HepG2 (cell line): ENCODE results near the gene TCF20. TPM values are rescaled to one million over a fixed set of nuclear protein-coding genes. Genes with fewer than 3 reads are reported as not detected.

ENCODE experiments used
- AHR ChIP-seq: IDR thresholded peaks from 2 replicates; pipeline ENCODE4 v1.6.1; 2018; ENCODE audit warnings: missing genetic modification reagents, missing compliant biosample characterization
- ARNT2 ChIP-seq: sonication (generic); formaldehyde crosslinking; IDR thresholded peaks from 2 replicates; pipeline ENCODE4 v1.8.0; 2022; ENCODE audit warnings: mild to moderate bottlenecking, low read depth, missing genetic modification reagents, moderate library complexity
- BCL6 ChIP-seq: IDR thresholded peaks from 2 replicates; pipeline ENCODE4 v1.6.1; 2016; ENCODE audit warnings: missing genetic modification reagents, missing compliant biosample characterization
- EEA1 ChIP-seq: sonication (generic); formaldehyde crosslinking; IDR thresholded peaks from 2 replicates; pipeline ENCODE4 v1.5.1; 2020; ENCODE audit warnings: mild to moderate bottlenecking, missing genetic modification reagents, borderline replicate concordance
- GTF3A ChIP-seq: sonication (generic); formaldehyde crosslinking; conservative IDR thresholded peaks from 2 replicates; pipeline ENCODE4 v1.4.0; 2020; ENCODE audit warnings: mild to moderate bottlenecking, missing genetic modification reagents
- HOXA5 ChIP-seq: sonication (generic); formaldehyde crosslinking; IDR thresholded peaks from 2 replicates; pipeline ENCODE4 v1.4.0; 2020; ENCODE audit warnings: missing genetic modification reagents
- IKZF1 ChIP-seq: fragments of 450-650 bp; IDR thresholded peaks from 2 replicates; pipeline ENCODE4 v1.7.1; 2016
- IKZF5 ChIP-seq: IDR thresholded peaks from 2 replicates; pipeline ENCODE4 v1.6.1; 2018; ENCODE audit warnings: missing genetic modification reagents, mild to moderate bottlenecking, missing compliant biosample characterization
- KMT2B ChIP-seq: IDR thresholded peaks from 2 replicates; pipeline ENCODE4 v1.6.1; 2016; ENCODE audit warnings: missing genetic modification reagents, missing compliant biosample characterization
- MIER3 ChIP-seq: IDR thresholded peaks from 2 replicates; pipeline ENCODE4 v1.6.1; 2016; ENCODE audit warnings: missing compliant biosample characterization, borderline replicate concordance
- MTF2 ChIP-seq: sonication (generic); formaldehyde crosslinking; IDR thresholded peaks from 2 replicates; pipeline ENCODE4 v1.5.0; 2020; ENCODE audit warnings: missing genetic modification reagents, borderline replicate concordance
- NFRKB ChIP-seq: fragments of 450-650 bp; IDR thresholded peaks from 2 replicates; pipeline ENCODE4 v1.6.1; 2017
- POGZ ChIP-seq: sonication (generic); formaldehyde crosslinking; IDR thresholded peaks from 2 replicates; pipeline ENCODE4 v1.4.0; 2020; ENCODE audit warnings: mild to moderate bottlenecking, missing genetic modification reagents
- RARA ChIP-seq: IDR thresholded peaks from 2 replicates; pipeline ENCODE4 v1.6.1; 2016; ENCODE audit warnings: missing genetic modification reagents, missing compliant biosample characterization
- RBM39 ChIP-seq: fragments of 200-400 bp; formaldehyde crosslinking; IDR thresholded peaks from one replicate; pipeline ENCODE4 v1.6.1; 2018; ENCODE audit warnings: antibody characterized with exemption, mild to moderate bottlenecking, low read depth, low read length; ENCODE audit not compliant: poor library complexity, severe bottlenecking
- SALL1 ChIP-seq: sonication (generic); formaldehyde crosslinking; IDR thresholded peaks from 2 replicates; pipeline ENCODE4 v1.8.0; 2022; ENCODE audit warnings: mild to moderate bottlenecking, missing genetic modification reagents
- SMAD1 ChIP-seq: sonication (generic); formaldehyde crosslinking; IDR thresholded peaks from 2 replicates; pipeline ENCODE4 v1.4.0; 2020; ENCODE audit warnings: missing genetic modification reagents, low read depth, mild to moderate bottlenecking, borderline replicate concordance
- TARDBP ChIP-seq: sonication (generic); formaldehyde crosslinking; IDR thresholded peaks from 2 replicates; pipeline ENCODE4 v1.8.0; 2022; ENCODE audit warnings: mild to moderate bottlenecking, missing genetic modification reagents
- YEATS2 ChIP-seq: sonication (generic); formaldehyde crosslinking; IDR thresholded peaks from 2 replicates; pipeline ENCODE4 v1.4.0; 2020; ENCODE audit warnings: missing genetic modification reagents, borderline replicate concordance
- YY1 ChIP-seq: IDR thresholded peaks from 2 replicates; pipeline ENCODE4 v1.6.1; 2011; ENCODE audit warnings: low read length, low read depth, moderate library complexity, mild to moderate bottlenecking; ENCODE audit not compliant: insufficient read depth, insufficient replicate concordance
- ZNF17 ChIP-seq: sonication (generic); formaldehyde crosslinking; IDR thresholded peaks from 2 replicates; pipeline ENCODE4 v1.5.0; 2020; ENCODE audit warnings: mild to moderate bottlenecking, missing genetic modification reagents
- ZNF251 ChIP-seq: sonication (generic); formaldehyde crosslinking; IDR thresholded peaks from 2 replicates; pipeline ENCODE4 v1.9.0; 2021; ENCODE audit warnings: mild to moderate bottlenecking, missing genetic modification reagents
- ZNF362 ChIP-seq: sonication (generic); formaldehyde crosslinking; IDR thresholded peaks from 2 replicates; pipeline ENCODE4 v1.4.0; 2020; ENCODE audit warnings: missing genetic modification reagents, mild to moderate bottlenecking, borderline replicate concordance
- ZNF484 ChIP-seq: sonication (generic); formaldehyde crosslinking; IDR thresholded peaks from 2 replicates; pipeline ENCODE4 v1.5.1; 2020; ENCODE audit warnings: mild to moderate bottlenecking, low read depth, missing genetic modification reagents, borderline replicate concordance
- ZNF563 ChIP-seq: sonication (generic); formaldehyde crosslinking; IDR thresholded peaks from 2 replicates; pipeline ENCODE4 v1.8.0; 2022; ENCODE audit warnings: mild to moderate bottlenecking, moderate library complexity, missing genetic modification reagents
- ZNF605 ChIP-seq: sonication (generic); formaldehyde crosslinking; IDR thresholded peaks from 2 replicates; pipeline ENCODE4 v1.8.0; 2022; ENCODE audit warnings: mild to moderate bottlenecking, missing genetic modification reagents
- ZNF713 ChIP-seq: sonication (generic); formaldehyde crosslinking; IDR thresholded peaks from 2 replicates; pipeline ENCODE4 v1.4.0; 2020; ENCODE audit warnings: mild to moderate bottlenecking, missing genetic modification reagents
- ZNF75D ChIP-seq: sonication (generic); formaldehyde crosslinking; IDR thresholded peaks from 2 replicates; pipeline ENCODE4 v1.8.1; 2023; ENCODE audit warnings: missing genetic modification reagents, mild to moderate bottlenecking, borderline replicate concordance
- ZNF775 ChIP-seq: sonication (generic); formaldehyde crosslinking; IDR thresholded peaks from 2 replicates; pipeline ENCODE4 v1.4.0; 2020; ENCODE audit warnings: missing genetic modification reagents, mild to moderate bottlenecking, moderate library complexity, borderline replicate concordance
- ZSCAN21 ChIP-seq: sonication (generic); formaldehyde crosslinking; IDR thresholded peaks from 2 replicates; pipeline ENCODE4 v1.8.0; 2022; ENCODE audit warnings: mild to moderate bottlenecking, missing genetic modification reagents, moderate library complexity, borderline replicate concordance
- polyA plus RNA-seq, 8 experiments: library from polyadenylated mRNA; depleted of rRNA in 3 of 8; stranded (reverse) in 7 of 8; unstranded in 1 of 8; fragments of >200 nt; fragmentation: Illumina TruSeq in 4 of 8; extraction: Trizol in 4 of 8; gene quantifications; 2 replicates each; pipeline versions ENCODE4 v1.2.1 to v1.2.3, GENCODE V29; 2011 to 2016; ENCODE audit warnings: low read depth in 4 of 8, missing spikeins in 1 of 8, mixed read lengths in 1 of 8; ENCODE audit not compliant: insufficient read depth in 1 of 8
- total RNA-seq, 5 experiments: library from RNA; depleted of rRNA; stranded (reverse); fragments of >200 nt; fragmentation: Illumina TruSeq; extraction: Trizol; gene quantifications; 2 replicates each; pipeline ENCODE4 v1.2.3, GENCODE V29; 2016; ENCODE audit warnings: low read depth in 1 of 5

TCF20 gene
- total and polyA plus RNA-seq, 2 of the 13 experiments (the other 11 are each of a cell fraction or from before 2014, with no cell fraction given): 12.8 to 23.7 TPM

GRCh38 chr22:42313804-42314581, 43.5 kb upstream of the TCF20 start (continued):
- TF ChIP-seq GTF3A (CRISPR knock-in tag): no peak
- no peak for TF ChIP-seq ZNF75D (CRISPR knock-in tag)
- TF ChIP-seq AHR (CRISPR knock-in tag): peak; percentile 98
- TF ChIP-seq ZNF17 (CRISPR knock-in tag): no peak
- TF ChIP-seq EEA1 (CRISPR knock-in tag): no peak
- TF ChIP-seq MIER3 (CRISPR knock-in tag): peak; percentile 96
- no peak for TF ChIP-seq ZNF251 (CRISPR knock-in tag)
- TF ChIP-seq POGZ: peak; percentile 59; the same call in 1 of the 2 replicates
- 0 out of 2 replicates have a peak, but pooled peaks have one; percentile 32 for TF ChIP-seq ZNF484 (CRISPR knock-in tag)
- peak; percentile 70; the same call in 1 of the 2 replicates for TF ChIP-seq ZSCAN21 (CRISPR knock-in tag)
- peak; percentile 99 for TF ChIP-seq TARDBP (CRISPR knock-in tag)
- peak; percentile 65; the same call in 1 of the 2 replicates for TF ChIP-seq ZNF362 (CRISPR knock-in tag)
- peak; percentile 77 for TF ChIP-seq BCL6 (CRISPR knock-in tag)
- TF ChIP-seq RBM39: peak; percentile 66
- TF ChIP-seq YEATS2 (CRISPR knock-in tag): peak; percentile 77; the same call in 1 of the 2 replicates
- TF ChIP-seq ZNF775 (CRISPR knock-in tag): 0 out of 2 replicates have a peak, but pooled peaks have one; percentile 70
- peak; percentile 39; the same call in 1 of the 2 replicates for TF ChIP-seq KMT2B (CRISPR knock-in tag)
- 0 out of 2 replicates have a peak, but pooled peaks have one; percentile 19 for TF ChIP-seq HOXA5
- TF ChIP-seq YY1: peak; percentile 28
- TF ChIP-seq ZNF563 (CRISPR knock-in tag): peak; percentile 57; the same call in 1 of the 2 replicates
- TF ChIP-seq ARNT2 (CRISPR knock-in tag): peak; percentile 56; the same call in 1 of the 2 replicates
- TF ChIP-seq ZNF713: 0 out of 2 replicates have a peak, but pooled peaks have one; percentile 68
- 0 out of 2 replicates have a peak, but pooled peaks have one; percentile 25 for TF ChIP-seq MTF2 (CRISPR knock-in tag)
- TF ChIP-seq IKZF1: no peak
- TF ChIP-seq RARA: peak; percentile 91
- 0 out of 2 replicates have a peak, but pooled peaks have one; percentile 67 for TF ChIP-seq SMAD1 (CRISPR knock-in tag)
- TF ChIP-seq ZNF605 (CRISPR knock-in tag): peak; percentile 79; the same call in 1 of the 2 replicates
- TF ChIP-seq SALL1: peak; percentile 91
- no peak for TF ChIP-seq NFRKB
- peak; percentile 85; the same call in 1 of the 2 replicates for TF ChIP-seq IKZF5
